ENCODE results near the gene ADGRV1. TPM values are rescaled to one million over a fixed set of nuclear protein-coding genes. Genes with fewer than 3 reads are reported as not detected.

ADGRV1 gene
- total and polyA plus RNA-seq, 8 donors: 0.75 to 10.3 (median 4.0) TPM

GRCh38 chr5:90930062-90930461, 371.5 kb downstream of the ADGRV1 start:
- DNase-seq: no peak
- H3K4me1 ChIP-seq: peaks cover 0 to 22% (median 13%) of the 10 kb centered on the region in 4 donors
- H3K9me3 ChIP-seq: peaks cover 0 to 13% (median 0%) of the 10 kb centered on the region in 4 donors
- H3K27ac ChIP-seq: no peak overlapping the region
- H3K4me3 ChIP-seq: no peak overlapping the region
- no peak for TF ChIP-seq POLR2A (IDR thresholded peaks at IDR 0.05)
- no peak for TF ChIP-seq EP300 (IDR thresholded peaks at IDR 0.05)
- TF ChIP-seq CTCF (IDR thresholded peaks at IDR 0.05): no peak
- TF ChIP-seq POLR2AphosphoS5 (IDR thresholded peaks at IDR 0.05): no peak
- intact Hi-C loops (cut with DNase I; ENCODE audit: low total_unique reads): loop anchor here (10.0 kb wide), 1 partner anchor 165 kb away; no protein-coding TSS in a partner anchor
- H3K36me3 ChIP-seq: no peaks in the 10 kb centered on the region
- no peaks in the 10 kb centered on the region for H3K27me3 ChIP-seq
- 41 to 52% (median 46%) methylated on average over 5 of the region's 5 CpGs for WGBS, 5 donors

GRCh38 chr5:90930756-90931431, 372.3 kb downstream of the ADGRV1 start:
- TF ChIP-seq POLR2AphosphoS5 (IDR thresholded peaks at IDR 0.05): no peak
- TF ChIP-seq CTCF (IDR thresholded peaks at IDR 0.05): no peak
- TF ChIP-seq EP300 (IDR thresholded peaks at IDR 0.05): no peak
- TF ChIP-seq POLR2A (IDR thresholded peaks at IDR 0.05): no peak
- Histone ChIP-seq H3K9me3 (peaks cover 0 to 13% (median 0%) of the 10 kb centered on the region in 4 donors), H3K4me3 (no peak overlapping the region), H3K27me3 (no peaks in the 10 kb centered on the region), H3K4me1 (peaks cover 0 to 22% (median 13%) of the 10 kb centered on the region in 4 donors), H3K36me3 (no peaks in the 10 kb centered on the region), H3K27ac (peak overlapping the region in 2 of 5 donors; percentile 1 to 19)
- intact Hi-C loops (cut with DNase I; ENCODE audit: low total_unique reads): loop anchor here (10.0 kb wide), 1 partner anchor 164 kb away; no protein-coding TSS in a partner anchor
- WGBS, 5 donors: 38 to 66% (median 43%) methylated on average over 4 of the region's 4 CpGs
- no peak for DNase-seq

- TF ChIP-seq POLR2A (IDR thresholded peaks at IDR 0.05): no peak
- no peak for TF ChIP-seq EP300 (IDR thresholded peaks at IDR 0.05)
- TF ChIP-seq POLR2AphosphoS5 (IDR thresholded peaks at IDR 0.05): peak in 1 of 3 donors; percentile 4
- TF ChIP-seq CTCF (IDR thresholded peaks at IDR 0.05): peak in 5 of 7 experiments; percentile 52 to 75 (median 63)
- H3K27ac ChIP-seq: peak overlapping the region in 3 of 5 donors; percentile 6 to 34 (median 33)
- no peaks in the 10 kb centered on the region for H3K36me3 ChIP-seq
- peaks cover 0 to 22% (median 13%) of the 10 kb centered on the region in 4 donors for H3K4me1 ChIP-seq
- H3K4me3 ChIP-seq: no peak overlapping the region
- 0 to 6% (median 3%) methylated on average over 4 of the region's 4 CpGs for WGBS, 5 donors
- no peaks in the 10 kb centered on the region for H3K27me3 ChIP-seq
- intact Hi-C loops (cut with DNase I; ENCODE audit: low total_unique reads): loop anchor here (10.0 kb wide), 1 partner anchor 163 kb away; no protein-coding TSS in a partner anchor
- peak; percentile 29 to 86 for DNase-seq
- peaks cover 0 to 13% (median 0%) of the 10 kb centered on the region in 4 donors for H3K9me3 ChIP-seq
These were observed 373.6 kb downstream of the ADGRV1 start for GRCh38 chr5:90932052-90932699.

GRCh38 chr5:90933298-90933697, 374.7 kb downstream of the ADGRV1 start:
- Histone ChIP-seq H3K36me3 (no peaks in the 10 kb centered on the region), H3K27me3 (no peaks in the 10 kb centered on the region), H3K9me3 (peaks cover 0 to 5% (median 0%) of the 10 kb centered on the region in 4 donors), H3K4me1 (peaks cover 0 to 22% (median 13%) of the 10 kb centered on the region in 4 donors), H3K4me3 (no peak overlapping the region), H3K27ac (peak overlapping the region in 1 of 5 donors; percentile 29)
- intact Hi-C loops (cut with DNase I; ENCODE audit: low total_unique reads): loop anchor here (10.0 kb wide), 1 partner anchor 162 kb away; no protein-coding TSS in a partner anchor
- TF ChIP-seq CTCF (IDR thresholded peaks at IDR 0.05): no peak
- TF ChIP-seq EP300 (IDR thresholded peaks at IDR 0.05): no peak
- no peak for TF ChIP-seq POLR2A (IDR thresholded peaks at IDR 0.05)
- TF ChIP-seq POLR2AphosphoS5 (IDR thresholded peaks at IDR 0.05): no peak
- no peak for DNase-seq

Data from stomach (tissue), 9 donors.